ENCODE measurements around the gene MYLIP. TPM values are rescaled to one million over a fixed set of nuclear protein-coding genes. Genes with fewer than 3 reads are reported as not detected.

Gene MYLIP
- total RNA-seq, 1 donor = 10.1 TPM

- no peaks in the 10 kb centered on the region for H3K79me2 ChIP-seq (ENCODE audit: insufficient read depth, low read length)
Observed at GRCh38 chr6:16163066-16163465, 34.2 kb downstream of the MYLIP start.

GRCh38 chr6:16163535-16164300 lies 34.8 kb downstream of the MYLIP start:
- no peak overlapping the region for H3K4me2 ChIP-seq (ENCODE audit: insufficient read depth, low read length)
- H3K27me3 ChIP-seq (ENCODE audit: insufficient read depth, low read length) = peaks cover 18% of the 10 kb centered on the region
- H2AFZ ChIP-seq (ENCODE audit: low read length) = no peak overlapping the region
- no peak overlapping the region for H3K4me3 ChIP-seq (ENCODE audit: insufficient read depth, low read length)
- no peak overlapping the region for H3K27ac ChIP-seq (ENCODE audit: low read depth, low read length)
- no peak for DNase-seq (ENCODE audit: insufficient read length, low spot score, missing footprints)
- H3K79me2 ChIP-seq (ENCODE audit: insufficient read depth, low read length) = no peaks in the 10 kb centered on the region
- no peaks in the 10 kb centered on the region for H3K9me3 ChIP-seq (ENCODE audit: low read depth, low read length)
- no peak for TF ChIP-seq CTCF (IDR thresholded peaks at IDR 0.05; ENCODE audit: extremely low read depth, low read depth, low read length)
- no peaks in the 10 kb centered on the region for H4K20me1 ChIP-seq (ENCODE audit: insufficient read depth, low read length)
- H3K4me1 ChIP-seq (ENCODE audit: insufficient read depth, low read length) = no peaks in the 10 kb centered on the region
- H3K36me3 ChIP-seq (ENCODE audit: insufficient read depth, low read length) = no peaks in the 10 kb centered on the region

More at GRCh38 chr6:16163066-16163465, 34.2 kb downstream of the MYLIP start:
- no peaks in the 10 kb centered on the region for H3K9me3 ChIP-seq (ENCODE audit: low read depth, low read length)
- H2AFZ ChIP-seq (ENCODE audit: low read length) = no peak overlapping the region
- H3K4me2 ChIP-seq (ENCODE audit: insufficient read depth, low read length) = no peak overlapping the region
- no peaks in the 10 kb centered on the region for H3K36me3 ChIP-seq (ENCODE audit: insufficient read depth, low read length)
- no peak for DNase-seq (ENCODE audit: insufficient read length, low spot score, missing footprints)
- no peaks in the 10 kb centered on the region for H4K20me1 ChIP-seq (ENCODE audit: insufficient read depth, low read length)
- H3K27me3 ChIP-seq (ENCODE audit: insufficient read depth, low read length) = peaks cover 13% of the 10 kb centered on the region
- no peak overlapping the region for H3K27ac ChIP-seq (ENCODE audit: low read depth, low read length)
- no peak overlapping the region for H3K4me3 ChIP-seq (ENCODE audit: insufficient read depth, low read length)
- H3K4me1 ChIP-seq (ENCODE audit: insufficient read depth, low read length) = no peaks in the 10 kb centered on the region
- TF ChIP-seq CTCF (IDR thresholded peaks at IDR 0.05; ENCODE audit: extremely low read depth, low read depth, low read length) = no peak

GRCh38 chr6:16165641-16166040 lies 36.8 kb downstream of the MYLIP start:
- no peak for TF ChIP-seq CTCF (IDR thresholded peaks at IDR 0.05; ENCODE audit: extremely low read depth, low read depth, low read length)

GRCh38 chr6:16166871-16167608 lies 38.2 kb downstream of the MYLIP start:
- Histone ChIP-seq H2AFZ (ENCODE audit: low read length) (no peak overlapping the region), H3K4me3 (ENCODE audit: insufficient read depth, low read length) (no peak overlapping the region), H3K27me3 (ENCODE audit: insufficient read depth, low read length) (peaks cover 30% of the 10 kb centered on the region), H3K27ac (ENCODE audit: low read depth, low read length) (no peak overlapping the region), H3K36me3 (ENCODE audit: insufficient read depth, low read length) (no peaks in the 10 kb centered on the region), H3K9me3 (ENCODE audit: low read depth, low read length) (no peaks in the 10 kb centered on the region), H3K4me1 (ENCODE audit: insufficient read depth, low read length) (no peaks in the 10 kb centered on the region), H3K79me2 (ENCODE audit: insufficient read depth, low read length) (no peaks in the 10 kb centered on the region), H3K4me2 (ENCODE audit: insufficient read depth, low read length) (no peak overlapping the region), H4K20me1 (ENCODE audit: insufficient read depth, low read length) (no peaks in the 10 kb centered on the region)
- DNase-seq (ENCODE audit: insufficient read length, low spot score, missing footprints) = no peak
- no peak for TF ChIP-seq CTCF (IDR thresholded peaks at IDR 0.05; ENCODE audit: extremely low read depth, low read depth, low read length)

More at GRCh38 chr6:16165641-16166040, 36.8 kb downstream of the MYLIP start:
- no peaks in the 10 kb centered on the region for H3K79me2 ChIP-seq (ENCODE audit: insufficient read depth, low read length)
- no peaks in the 10 kb centered on the region for H3K36me3 ChIP-seq (ENCODE audit: insufficient read depth, low read length)
- no peak overlapping the region for H3K27ac ChIP-seq (ENCODE audit: low read depth, low read length)
- no peak overlapping the region for H2AFZ ChIP-seq (ENCODE audit: low read length)
- H3K4me3 ChIP-seq (ENCODE audit: insufficient read depth, low read length) = no peak overlapping the region
- H3K4me2 ChIP-seq (ENCODE audit: insufficient read depth, low read length) = no peak overlapping the region
- H3K9me3 ChIP-seq (ENCODE audit: low read depth, low read length) = no peaks in the 10 kb centered on the region
- no peak for DNase-seq (ENCODE audit: insufficient read length, low spot score, missing footprints)
- H4K20me1 ChIP-seq (ENCODE audit: insufficient read depth, low read length) = no peaks in the 10 kb centered on the region
- H3K27me3 ChIP-seq (ENCODE audit: insufficient read depth, low read length) = peaks cover 19% of the 10 kb centered on the region
- H3K4me1 ChIP-seq (ENCODE audit: insufficient read depth, low read length) = no peaks in the 10 kb centered on the region
